Mesothelial cell of epicardium (in vitro differentiated cells): Measurements from ENCODE around the gene LDLRAD4. TPM values are rescaled to one million over a fixed set of nuclear protein-coding genes. Genes with fewer than 3 reads are reported as not detected.

ENCODE experiments used
- DNase-seq, 2 experiments: peaks; one replicate each; pipeline ENCODE4 v3.0.0; 2021; ENCODE audit warnings: low spot score in 2 of 2; ENCODE audit not compliant: unreplicated experiment in 2 of 2
- H3K27ac Mint-ChIP-seq: 2 replicates; pipeline ENCODE4 v1.8.0; 2021; ENCODE audit warnings: mixed read lengths
- H3K27me3 Mint-ChIP-seq: 2 replicates; pipeline ENCODE4 v1.8.0; 2021; ENCODE audit warnings: low read depth, mixed read lengths
- H3K36me3 Mint-ChIP-seq: 2 replicates; pipeline ENCODE4 v1.8.0; 2021; ENCODE audit warnings: mixed read lengths
- H3K4me1 Mint-ChIP-seq: 2 replicates; pipeline ENCODE4 v1.8.0; 2021; ENCODE audit warnings: mixed read lengths
- H3K4me3 Mint-ChIP-seq: 2 replicates; pipeline ENCODE4 v1.8.0; 2021; ENCODE audit warnings: mild to moderate bottlenecking, moderate library complexity, mixed read lengths
- H3K9me3 Mint-ChIP-seq: 2 replicates; pipeline ENCODE4 v1.8.0; 2021; ENCODE audit warnings: mixed read lengths
- total RNA-seq: library from RNA; stranded (reverse); gene quantifications from 3 replicates; pipeline ENCODE4 v1.2.1, GENCODE V29; 2021
- TF ChIP-seq, protein P1 (sequence below): fragments of 200-600 bp; sonication (generic); IDR thresholded peaks from one replicate; pipeline ENCODE4 v1.5.0; 2021; ENCODE audit warnings: antibody characterized with exemption; ENCODE audit not compliant: unreplicated experiment

The LDLRAD4 gene
- total RNA-seq, 1 donor from 2014 or later = 29.7 TPM

DNA sequence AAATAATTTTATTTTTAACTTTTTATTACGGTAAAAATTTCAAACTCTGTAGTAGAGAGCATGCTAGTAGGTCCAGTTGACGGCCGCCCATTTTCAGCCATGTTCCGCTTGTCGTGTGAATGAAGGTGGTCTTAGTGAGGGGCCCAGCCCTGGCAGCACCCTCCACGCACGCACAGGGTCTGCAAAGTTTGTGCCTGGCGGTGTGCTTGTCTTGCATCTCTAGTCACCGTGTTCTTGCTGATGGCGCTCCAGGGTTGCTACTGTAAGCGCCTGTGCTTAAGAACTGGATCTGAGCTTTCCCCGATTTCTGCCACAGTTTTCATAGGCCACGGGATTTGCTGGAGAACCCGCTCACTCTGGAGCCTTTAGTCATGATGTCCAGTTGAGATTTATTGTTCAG lies 28.9 kb downstream of the LDLRAD4 start:
- no peaks in the 10 kb centered on the region for H3K4me1 Mint-ChIP-seq
- no peaks in the 10 kb centered on the region for H3K27me3 Mint-ChIP-seq
- H3K36me3 Mint-ChIP-seq = peaks cover 13% of the 10 kb centered on the region
- H3K27ac Mint-ChIP-seq = no peak overlapping the region
- H3K4me3 Mint-ChIP-seq = no peak overlapping the region
- H3K9me3 Mint-ChIP-seq = peaks cover 18% of the 10 kb centered on the region
- TF ChIP-seq, protein P1, sequence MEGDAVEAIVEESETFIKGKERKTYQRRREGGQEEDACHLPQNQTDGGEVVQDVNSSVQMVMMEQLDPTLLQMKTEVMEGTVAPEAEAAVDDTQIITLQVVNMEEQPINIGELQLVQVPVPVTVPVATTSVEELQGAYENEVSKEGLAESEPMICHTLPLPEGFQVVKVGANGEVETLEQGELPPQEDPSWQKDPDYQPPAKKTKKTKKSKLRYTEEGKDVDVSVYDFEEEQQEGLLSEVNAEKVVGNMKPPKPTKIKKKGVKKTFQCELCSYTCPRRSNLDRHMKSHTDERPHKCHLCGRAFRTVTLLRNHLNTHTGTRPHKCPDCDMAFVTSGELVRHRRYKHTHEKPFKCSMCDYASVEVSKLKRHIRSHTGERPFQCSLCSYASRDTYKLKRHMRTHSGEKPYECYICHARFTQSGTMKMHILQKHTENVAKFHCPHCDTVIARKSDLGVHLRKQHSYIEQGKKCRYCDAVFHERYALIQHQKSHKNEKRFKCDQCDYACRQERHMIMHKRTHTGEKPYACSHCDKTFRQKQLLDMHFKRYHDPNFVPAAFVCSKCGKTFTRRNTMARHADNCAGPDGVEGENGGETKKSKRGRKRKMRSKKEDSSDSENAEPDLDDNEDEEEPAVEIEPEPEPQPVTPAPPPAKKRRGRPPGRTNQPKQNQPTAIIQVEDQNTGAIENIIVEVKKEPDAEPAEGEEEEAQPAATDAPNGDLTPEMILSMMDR = no peak
- DNase-seq = no peak

GRCh38 chr18:13252686-13253410 lies 34.3 kb downstream of the LDLRAD4 start:
- Mint-ChIP-seq H3K27me3 (no peaks in the 10 kb centered on the region), H3K4me3 (no peak overlapping the region), H3K27ac (no peak overlapping the region), H3K36me3 (peaks cover 7% of the 10 kb centered on the region), H3K4me1 (peaks cover 21% of the 10 kb centered on the region), H3K9me3 (peaks cover 14% of the 10 kb centered on the region)
- DNase-seq = no peak
- TF ChIP-seq, protein P1 = no peak

DNA sequence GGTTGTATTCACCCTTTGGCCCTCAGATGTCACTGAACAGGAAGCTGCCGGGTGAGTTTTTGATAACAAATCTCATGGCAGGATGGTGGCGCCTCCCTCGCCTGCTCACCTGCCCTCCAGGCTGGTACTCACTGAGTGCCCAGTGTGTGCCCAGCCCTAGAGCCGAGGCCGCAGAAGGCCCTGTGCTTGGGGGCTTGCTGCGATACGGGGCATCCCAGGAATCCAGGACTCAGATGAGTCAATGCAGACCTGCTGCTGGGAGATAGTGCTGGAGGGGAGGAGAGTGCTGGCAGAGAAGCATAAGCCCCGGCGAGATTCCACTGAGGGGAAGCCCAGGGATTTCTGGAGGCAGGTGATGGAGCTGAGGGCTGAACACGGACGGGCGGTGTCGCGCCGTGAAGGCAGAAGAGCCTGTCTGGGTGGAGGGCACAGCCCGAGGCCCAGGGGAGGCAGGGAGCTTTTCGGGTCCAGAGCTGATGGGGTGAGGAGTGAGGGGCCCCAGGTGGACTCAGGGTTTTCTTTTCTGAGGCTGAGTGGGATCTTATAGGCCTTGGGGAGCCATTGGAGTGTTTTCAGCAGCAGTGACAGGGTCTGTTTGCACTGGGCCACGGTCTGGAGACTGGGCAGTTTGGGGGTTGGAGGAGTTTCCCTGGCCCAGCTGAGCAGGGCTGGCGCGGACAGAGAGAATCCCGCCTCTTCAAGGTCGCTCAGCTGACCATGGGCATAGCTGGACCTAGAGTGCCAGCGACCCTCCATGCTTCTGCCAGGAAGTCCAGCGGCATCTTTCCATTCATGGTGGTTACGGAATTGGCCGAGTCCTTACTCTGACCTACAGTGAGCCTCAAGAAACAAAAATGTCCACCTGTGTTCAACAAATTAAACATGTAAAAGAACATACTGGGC lies 35.5 kb downstream of the LDLRAD4 start:
- H3K9me3 Mint-ChIP-seq = peaks cover 14% of the 10 kb centered on the region
- H3K27ac Mint-ChIP-seq = peak overlapping the region; percentile 44
- peaks cover 7% of the 10 kb centered on the region for H3K36me3 Mint-ChIP-seq
- no peak overlapping the region for H3K4me3 Mint-ChIP-seq
- H3K4me1 Mint-ChIP-seq = peaks cover 21% of the 10 kb centered on the region
- no peak for DNase-seq
- H3K27me3 Mint-ChIP-seq = peaks cover under 1% of the 10 kb centered on the region
- TF ChIP-seq, protein P1 = no peak

GRCh38 chr18:13254971-13255927 lies 36.7 kb downstream of the LDLRAD4 start:
- H3K4me3 Mint-ChIP-seq = no peak overlapping the region
- peaks cover 6% of the 10 kb centered on the region for H3K9me3 Mint-ChIP-seq
- DNase-seq = no peak
- peaks cover 1% of the 10 kb centered on the region for H3K36me3 Mint-ChIP-seq
- TF ChIP-seq, protein P1 = no peak
- peaks cover 30% of the 10 kb centered on the region for H3K4me1 Mint-ChIP-seq
- H3K27me3 Mint-ChIP-seq = peaks cover 4% of the 10 kb centered on the region
- no peak overlapping the region for H3K27ac Mint-ChIP-seq
